GM10266 (cell line): ENCODE measurements around the gene RBM19.

Source experiments
- DNase-seq: peaks from one replicate; pipeline ENCODE4 v3.0.0; 2012; ENCODE audit errors: extremely low spot score
- TF ChIP-seq, protein P1 (sequence below): IDR thresholded peaks from 2 replicates; pipeline ENCODE4 v1.5.1; 2012; ENCODE audit warnings: mild to moderate bottlenecking, low read depth; ENCODE audit not compliant: control insufficient read depth, insufficient read depth; ENCODE audit errors: missing control alignments

The RBM19 gene

DNA sequence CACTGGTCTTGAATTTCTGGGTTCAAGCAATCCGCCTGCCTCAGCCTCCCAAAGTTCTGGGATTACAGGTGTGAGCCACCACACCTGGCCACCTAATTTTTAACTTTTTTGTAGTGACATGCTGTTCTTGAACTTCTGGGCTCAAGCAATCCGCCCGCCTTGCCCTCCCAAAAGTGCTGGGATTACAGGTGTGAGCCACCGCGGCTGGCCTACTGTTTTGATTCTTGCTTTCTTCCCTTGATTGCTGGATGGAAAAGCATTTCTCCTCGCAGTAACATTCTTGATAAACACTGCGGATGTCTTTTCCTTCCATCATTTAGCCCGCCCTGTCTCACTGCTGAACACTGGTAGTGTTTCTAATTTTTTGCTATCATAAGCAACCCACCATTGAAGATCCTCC lies 72.9 kb downstream of the RBM19 start:
- TF ChIP-seq, protein P1, sequence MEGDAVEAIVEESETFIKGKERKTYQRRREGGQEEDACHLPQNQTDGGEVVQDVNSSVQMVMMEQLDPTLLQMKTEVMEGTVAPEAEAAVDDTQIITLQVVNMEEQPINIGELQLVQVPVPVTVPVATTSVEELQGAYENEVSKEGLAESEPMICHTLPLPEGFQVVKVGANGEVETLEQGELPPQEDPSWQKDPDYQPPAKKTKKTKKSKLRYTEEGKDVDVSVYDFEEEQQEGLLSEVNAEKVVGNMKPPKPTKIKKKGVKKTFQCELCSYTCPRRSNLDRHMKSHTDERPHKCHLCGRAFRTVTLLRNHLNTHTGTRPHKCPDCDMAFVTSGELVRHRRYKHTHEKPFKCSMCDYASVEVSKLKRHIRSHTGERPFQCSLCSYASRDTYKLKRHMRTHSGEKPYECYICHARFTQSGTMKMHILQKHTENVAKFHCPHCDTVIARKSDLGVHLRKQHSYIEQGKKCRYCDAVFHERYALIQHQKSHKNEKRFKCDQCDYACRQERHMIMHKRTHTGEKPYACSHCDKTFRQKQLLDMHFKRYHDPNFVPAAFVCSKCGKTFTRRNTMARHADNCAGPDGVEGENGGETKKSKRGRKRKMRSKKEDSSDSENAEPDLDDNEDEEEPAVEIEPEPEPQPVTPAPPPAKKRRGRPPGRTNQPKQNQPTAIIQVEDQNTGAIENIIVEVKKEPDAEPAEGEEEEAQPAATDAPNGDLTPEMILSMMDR = no peak
- no peak for DNase-seq

DNA sequence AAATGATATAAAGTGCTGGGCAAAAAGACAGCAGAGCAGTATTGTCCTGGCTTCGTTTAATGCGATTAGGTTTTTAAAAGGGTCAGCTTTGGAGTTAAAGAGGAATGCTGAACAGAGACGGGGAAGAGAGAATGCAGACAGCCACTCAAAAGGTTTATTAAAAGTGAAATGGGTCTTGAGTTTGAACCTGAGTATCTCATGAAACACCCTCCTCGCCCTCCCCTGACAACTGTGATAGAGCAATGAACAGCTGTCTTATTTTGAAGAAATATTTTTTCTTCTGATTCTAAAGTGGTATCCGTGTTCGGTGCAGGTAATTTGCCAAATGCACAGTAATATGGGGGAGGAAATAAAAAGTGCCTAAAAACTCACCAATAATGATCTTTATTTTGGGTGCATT lies 73.6 kb downstream of the RBM19 start:
- TF ChIP-seq, protein P1 = no peak
- no peak for DNase-seq

DNA sequence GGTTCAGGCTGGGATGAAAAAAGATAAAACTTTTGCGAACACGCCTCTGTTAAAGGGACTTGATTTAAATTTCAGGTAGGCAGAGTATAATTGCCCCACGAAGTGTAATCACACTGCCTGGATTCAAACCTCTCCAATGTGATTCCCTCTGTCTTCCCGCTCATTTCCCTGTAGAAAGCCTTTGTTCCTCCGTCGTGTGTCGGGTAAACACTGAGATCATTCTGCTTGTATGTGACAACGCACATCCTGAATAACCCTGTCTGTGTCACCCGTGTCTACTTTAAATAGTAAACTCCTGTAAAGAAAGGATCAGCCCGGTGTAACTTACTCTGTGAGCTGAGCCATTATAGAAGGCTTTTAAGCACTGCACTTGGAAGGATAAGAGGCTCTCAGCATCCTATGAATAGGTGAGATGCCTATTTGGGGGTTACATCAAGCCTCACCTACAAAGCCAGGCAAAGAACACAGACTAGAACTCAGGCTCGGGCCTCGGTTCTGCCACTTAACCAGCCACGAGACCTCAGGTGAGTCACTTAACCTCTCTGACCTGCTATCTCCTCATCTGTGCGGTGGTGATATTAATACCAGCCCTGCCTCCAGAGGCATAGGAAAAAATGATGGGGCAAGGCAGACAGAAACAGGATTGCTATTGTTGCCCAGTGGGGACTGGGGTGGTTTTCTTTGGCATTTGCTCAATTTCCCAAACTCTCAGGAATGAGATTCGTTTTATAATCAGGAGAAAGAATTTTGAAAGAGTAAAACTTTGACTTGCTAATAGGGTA lies 74.2 kb downstream of the RBM19 start:
- DNase-seq = no peak
- TF ChIP-seq, protein P1 = no peak

DNA sequence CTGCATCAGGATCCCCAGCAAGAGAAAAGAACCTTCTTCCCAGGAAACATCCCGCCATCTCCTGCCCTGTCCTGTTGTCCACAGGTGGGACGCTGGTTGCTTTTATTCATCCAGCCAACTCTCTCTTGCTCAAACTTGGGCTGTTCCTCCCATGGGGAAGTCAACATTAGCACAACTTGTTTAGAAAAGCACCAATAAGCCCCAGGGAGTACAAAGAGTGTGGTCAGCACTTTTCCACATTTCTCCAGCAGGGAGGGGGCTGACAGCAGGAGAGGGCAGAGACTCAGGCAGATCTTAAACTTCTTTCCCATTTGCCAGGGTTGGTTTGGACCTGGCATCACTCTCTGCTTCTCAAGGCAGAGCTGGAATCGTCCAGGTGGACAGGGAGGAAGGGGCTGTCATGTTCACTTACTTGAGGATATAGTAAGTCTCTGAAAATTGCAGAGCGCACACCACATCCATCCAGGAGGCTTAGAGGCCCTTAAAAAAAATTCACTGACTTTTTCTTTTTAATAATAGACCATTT lies 74.9 kb downstream of the RBM19 start:
- TF ChIP-seq, protein P1 = no peak
- no peak for DNase-seq

DNA sequence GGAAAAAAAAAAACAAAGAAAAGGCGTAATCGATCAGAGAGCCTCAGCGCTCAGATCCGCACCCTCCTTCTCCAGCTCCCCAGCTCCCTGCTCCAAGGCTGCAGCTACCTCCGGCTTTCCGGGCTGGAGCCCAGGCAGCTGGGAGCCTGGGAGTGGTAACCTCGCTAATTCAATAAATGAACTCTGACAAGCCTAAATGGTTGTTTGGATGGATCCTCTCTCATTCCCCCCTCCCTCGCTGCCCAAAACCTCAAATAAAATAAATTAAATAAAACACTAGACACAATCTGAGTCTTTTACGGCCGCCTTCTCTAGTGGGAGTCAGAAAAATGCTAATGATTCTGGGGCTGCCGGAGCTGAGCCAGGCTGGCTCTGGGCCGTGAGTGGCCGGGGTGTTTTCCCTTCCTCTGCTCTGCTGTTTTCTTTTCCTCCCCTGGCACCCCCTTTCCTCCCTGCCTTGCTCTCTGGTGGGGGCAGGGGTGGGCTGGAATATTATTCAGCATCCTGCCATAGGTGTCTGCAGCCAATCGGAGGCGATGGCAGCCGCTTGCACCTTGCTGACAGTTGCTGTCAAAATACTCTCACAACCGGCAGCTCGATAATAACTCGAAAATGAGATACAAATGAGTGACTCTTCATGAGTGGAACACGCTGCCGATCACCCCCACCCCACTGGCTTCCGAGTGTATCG lies 76.1 kb downstream of the RBM19 start:
- TF ChIP-seq, protein P1 = no peak
- no peak for DNase-seq

DNA sequence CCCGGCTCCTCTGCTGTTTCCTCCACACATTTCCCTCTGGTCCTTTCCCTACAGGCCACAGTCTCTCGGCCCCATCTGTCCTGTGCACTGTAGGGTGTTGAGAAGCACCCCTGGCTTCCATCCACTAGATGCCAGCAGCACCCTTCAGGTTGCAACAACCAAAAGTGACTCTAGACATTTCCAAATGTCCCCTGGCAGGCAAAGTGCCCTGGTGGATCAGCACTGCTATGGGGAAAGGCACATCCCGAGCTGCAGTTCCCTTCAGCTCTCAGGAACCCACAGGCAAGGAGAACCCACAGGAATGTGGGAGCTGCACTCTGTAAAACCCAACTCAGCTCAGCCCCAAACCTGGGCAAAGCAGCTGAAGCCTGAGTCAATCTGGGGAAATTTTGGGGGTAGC lies 77.0 kb downstream of the RBM19 start:
- TF ChIP-seq, protein P1 = no peak
- no peak for DNase-seq

DNA sequence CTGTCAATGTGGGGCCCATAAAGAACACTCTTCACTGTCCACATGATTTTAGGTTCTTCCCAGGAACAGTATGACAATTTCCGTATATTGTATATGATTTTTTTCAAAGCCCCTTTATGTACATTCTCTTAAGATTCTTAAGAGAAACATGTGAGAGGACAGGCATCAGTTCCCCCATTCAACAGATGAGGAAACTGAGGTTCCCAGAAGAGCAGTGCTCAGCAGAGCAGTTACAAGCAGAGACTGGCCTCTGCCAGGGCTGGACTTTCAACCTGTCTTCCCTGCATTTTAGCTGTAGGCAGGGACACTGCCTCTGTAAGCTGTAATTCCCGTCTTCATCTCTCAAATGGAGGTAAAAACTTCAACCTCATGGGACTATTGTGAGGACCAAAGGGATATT lies 77.7 kb downstream of the RBM19 start:
- TF ChIP-seq, protein P1 = no peak
- DNase-seq = no peak
